ENCODE measurements around the gene FANCC.

FANCC gene

DNA sequence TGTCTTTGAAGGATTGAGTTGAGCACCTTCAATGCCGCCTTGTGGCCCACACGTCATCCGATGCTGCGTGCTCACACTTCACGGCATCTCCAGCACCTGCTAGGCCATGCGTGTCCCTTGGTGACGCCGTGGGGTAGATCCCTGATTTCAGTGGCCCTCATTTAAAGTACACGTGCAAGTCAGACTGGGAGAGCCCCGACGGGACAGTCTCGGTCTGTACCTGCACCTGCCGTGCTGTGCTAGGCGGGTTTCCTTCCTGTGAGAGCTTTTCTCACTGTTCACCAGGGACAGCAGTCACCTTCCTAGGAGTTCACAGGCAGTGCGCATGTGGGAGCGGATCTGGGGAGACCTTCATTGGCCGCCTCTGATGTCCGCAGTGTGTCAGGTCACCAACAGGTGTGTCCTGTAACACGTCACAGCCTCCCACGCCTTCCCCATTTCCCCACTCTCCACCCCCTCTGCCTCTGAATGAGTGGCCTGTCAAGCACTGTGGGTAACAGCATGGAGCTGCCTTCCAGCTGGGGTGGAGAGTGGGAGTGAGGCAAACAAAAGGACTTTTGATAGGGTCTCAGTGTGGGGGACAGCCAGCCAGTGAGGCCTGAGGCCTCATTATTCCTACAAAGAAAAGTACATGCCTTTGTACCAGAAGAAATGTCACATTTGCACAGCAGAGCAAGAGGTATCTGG lies 236.4 kb downstream of the FANCC start:
- no peak for DNase-seq

DNA sequence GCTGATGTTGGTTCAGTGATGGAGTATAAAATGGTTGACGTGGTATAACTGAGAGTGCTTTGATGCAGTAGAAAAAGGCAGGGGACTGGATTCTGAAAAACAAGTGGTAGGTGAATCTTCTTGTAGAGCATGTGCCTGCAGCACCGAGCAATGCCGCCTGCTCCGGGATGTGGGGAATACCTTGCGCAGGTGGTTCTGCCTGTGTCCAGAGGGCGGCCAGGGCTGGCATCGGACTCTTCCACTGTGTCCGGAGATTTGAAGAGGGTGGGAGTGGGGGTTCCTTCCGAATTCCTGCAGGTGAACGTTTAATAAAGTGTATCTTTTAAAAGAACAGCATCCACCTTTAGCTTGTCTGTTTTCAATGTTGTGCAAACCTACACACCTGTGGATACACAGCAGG lies 238.0 kb downstream of the FANCC start:
- DNase-seq = no peak

DNA sequence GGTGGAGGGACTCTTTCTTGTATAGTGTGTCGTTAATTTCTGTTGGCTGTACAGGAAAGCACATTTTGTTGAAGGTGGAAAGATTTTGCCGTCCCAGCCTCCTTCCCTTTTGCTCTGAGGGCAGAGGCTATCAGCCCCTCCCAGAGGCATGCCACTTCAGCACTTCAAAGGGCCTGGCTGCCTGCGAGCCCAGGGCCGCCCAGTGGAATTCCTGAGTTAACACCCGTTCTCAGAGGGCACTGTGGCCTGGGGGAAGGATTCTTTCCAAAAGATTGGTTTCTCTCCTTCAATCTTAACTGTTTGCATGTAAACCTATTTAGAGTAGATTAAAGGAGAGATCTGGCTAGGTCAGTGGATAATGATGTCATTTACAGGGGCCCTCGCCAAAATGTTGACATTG lies 238.6 kb downstream of the FANCC start:
- no peak for DNase-seq

DNA sequence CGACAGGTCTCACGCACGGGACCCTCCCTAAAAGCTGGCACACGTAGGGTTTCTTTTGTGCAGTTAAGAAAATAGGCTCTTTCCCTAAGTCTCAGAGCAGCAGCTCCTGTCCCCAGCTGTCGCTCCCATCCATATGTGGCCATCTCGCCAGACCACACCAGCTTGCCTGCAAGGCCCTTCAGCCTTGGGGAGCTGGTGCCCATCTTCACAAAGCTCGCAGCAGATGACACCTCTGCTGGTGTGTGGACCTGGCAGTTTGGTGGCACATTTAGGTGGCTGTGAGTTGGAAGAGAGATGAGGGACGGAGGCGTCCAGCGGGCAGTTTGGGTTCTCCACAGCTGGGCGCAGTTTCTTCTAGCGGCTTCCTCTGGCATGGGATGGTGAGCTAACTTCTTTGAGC lies 239.0 kb downstream of the FANCC start:
- no peak for DNase-seq

DNA sequence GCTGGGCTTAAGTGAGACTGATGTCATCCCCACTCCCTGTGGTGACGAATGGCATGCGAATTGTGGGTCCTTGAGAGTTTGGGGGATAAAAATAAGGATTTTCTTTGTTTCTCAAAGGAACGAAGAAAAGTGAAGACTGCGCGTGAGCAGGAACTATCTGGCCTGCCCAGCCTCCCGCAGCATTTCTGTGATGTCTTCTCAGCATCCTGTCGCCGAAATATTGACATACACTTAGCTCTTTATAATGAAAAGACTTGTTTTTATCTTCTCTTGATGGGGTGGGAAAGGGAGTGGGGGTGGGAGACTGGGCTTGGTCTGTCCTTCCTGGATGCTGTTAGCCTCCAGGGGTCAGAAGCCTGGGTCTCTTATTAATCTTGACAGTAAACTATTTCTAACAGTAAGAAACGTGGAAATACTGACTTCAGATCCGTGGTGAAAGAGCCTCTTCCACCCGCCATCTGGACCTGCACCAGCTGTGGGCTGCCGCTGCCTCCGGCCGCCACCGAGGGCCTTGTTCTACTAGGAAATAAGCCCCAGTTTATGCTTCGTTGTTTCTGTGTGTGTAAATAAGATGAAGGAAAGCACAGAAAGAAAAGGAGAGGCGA lies 239.6 kb downstream of the FANCC start:
- no peak for DNase-seq

DNA sequence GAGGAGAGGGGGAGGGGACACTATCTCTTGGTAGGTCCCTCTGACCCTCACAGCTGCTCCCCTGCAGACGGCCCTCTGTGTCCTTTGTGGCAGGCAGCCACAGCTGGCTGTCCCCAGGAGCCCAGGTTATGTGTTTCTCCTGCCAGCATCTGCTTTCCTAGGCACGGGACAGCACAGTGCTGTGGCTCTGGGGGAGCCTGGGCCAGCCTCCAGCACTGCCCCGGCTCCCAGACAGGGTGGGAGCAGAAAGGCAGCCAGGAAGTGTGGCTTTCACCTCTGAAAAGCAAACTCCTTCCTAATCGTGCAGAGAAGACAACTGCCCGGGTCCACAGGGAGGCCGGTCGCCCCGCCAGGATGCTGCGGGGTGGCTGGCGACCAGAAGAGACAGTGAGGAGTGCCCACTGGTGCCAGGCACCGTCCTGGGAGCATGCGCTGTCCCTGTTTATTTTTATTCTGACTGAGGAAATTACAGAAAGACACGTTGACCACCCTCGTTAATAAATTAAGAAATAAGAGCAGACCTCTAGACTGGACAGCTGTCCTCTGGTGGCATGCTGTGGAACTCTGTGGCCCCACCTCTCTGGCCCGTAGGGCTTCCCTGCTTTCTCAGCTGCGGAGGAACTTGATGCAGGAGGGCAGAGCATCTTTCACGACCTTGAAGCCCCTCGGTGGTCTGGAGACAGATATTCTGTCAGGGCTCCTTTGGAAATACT lies 240.3 kb downstream of the FANCC start:
- DNase-seq = no peak

DNA sequence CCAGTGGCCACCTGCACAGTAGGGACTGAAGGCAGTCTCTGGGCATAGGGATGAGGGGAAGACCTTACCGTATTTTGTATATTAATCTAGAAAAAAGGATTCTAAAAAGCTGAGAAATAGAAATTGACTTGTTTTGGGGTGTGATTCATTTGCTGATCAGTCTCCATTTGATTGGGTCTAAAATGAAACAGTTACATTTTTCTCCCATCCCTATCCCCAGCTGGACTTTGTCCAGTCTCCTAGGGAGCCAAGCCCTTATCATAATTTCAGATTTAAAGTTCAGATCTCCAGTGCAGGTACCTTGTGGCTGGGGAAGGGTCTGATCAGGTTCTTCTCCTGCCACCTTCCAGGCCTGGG lies 240.8 kb downstream of the FANCC start:
- DNase-seq = no peak

DNA sequence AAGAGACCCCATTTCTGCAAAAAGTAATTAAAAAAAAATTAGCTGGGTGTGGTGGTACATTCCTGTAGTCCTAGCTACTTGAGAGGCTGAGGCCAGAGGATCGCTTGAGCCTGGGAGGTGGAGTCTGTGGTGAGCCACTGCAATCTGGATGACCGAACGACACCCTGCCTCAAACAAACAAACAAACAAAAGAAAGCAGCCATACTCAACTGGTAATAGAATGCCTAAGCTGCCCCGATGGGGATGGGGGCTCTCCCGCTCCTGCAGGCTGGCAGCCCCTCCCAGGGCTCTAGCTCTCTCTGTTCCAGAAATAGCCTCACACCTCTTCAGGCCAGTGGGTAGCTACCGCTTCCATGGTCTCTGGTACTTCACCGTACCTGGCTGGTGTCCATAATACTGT lies 241.8 kb downstream of the FANCC start:
- no peak for DNase-seq

DNA sequence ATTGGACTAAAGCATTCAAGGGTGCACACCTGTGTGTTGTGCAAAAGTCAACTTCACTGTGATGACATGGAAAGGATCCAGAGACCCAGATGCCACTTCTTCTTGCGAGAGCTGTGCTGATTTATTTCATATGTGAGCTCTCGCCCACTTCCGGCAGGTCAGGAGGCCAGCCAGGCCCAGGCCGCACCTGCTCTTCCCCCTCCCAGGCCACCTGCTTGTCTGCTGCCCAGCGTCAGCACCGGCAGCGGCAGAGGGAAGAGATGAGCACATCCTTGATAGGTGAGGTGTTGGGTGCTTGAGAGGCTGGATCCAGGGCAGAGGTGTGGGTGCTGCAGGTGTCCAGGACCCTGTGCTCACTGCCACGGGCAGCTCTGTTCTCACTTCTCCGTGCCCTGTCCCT lies 242.9 kb downstream of the FANCC start:
- no peak for DNase-seq

DNA sequence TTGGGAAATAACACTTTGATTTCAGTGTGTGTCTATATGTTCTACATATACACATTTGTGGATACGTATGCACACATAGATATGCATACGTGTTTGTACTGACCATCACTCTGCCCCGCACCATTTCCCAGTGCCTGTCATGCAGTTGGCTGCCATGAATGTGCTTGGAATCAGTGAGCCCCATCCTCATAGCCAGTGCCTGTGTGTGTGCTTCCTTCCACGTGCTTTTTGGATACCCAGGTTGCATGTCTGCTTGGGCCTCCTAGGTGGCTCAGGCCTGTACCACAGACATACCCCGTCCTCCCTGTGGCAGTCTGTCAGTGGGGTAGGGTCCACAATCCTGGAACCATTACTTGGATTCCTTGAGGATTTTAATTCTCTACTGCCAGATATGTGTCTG lies 243.6 kb downstream of the FANCC start:
- no peak for DNase-seq

DNA sequence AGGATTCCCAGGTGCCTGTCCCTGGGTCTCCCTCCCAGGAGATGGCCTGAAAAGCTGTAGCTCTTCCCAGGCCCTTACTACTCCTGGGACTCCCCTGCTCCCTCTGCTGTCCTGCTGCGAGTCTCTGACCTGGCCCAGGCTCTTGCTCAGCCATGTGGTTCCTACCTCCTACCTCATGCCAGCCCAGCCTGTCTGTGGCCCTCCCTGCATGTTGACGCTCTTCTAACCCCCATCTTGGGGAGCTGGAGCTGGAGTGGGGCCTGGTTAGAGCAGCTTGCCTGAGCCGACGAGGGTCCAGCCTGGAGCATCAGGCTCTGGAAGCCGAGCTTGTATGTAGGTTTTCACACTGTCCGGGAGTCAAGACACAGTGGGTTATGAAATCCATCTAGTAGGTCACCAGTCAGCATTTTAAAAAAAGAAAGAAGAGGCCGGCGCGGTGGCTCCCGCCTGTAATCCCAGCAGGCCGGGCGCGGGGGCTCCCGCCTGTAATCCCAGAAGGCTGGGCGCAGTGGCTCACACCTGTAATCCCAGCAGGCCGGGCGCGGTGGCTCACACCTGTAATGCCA lies 244.4 kb downstream of the FANCC start:
- no peak for DNase-seq

DNA sequence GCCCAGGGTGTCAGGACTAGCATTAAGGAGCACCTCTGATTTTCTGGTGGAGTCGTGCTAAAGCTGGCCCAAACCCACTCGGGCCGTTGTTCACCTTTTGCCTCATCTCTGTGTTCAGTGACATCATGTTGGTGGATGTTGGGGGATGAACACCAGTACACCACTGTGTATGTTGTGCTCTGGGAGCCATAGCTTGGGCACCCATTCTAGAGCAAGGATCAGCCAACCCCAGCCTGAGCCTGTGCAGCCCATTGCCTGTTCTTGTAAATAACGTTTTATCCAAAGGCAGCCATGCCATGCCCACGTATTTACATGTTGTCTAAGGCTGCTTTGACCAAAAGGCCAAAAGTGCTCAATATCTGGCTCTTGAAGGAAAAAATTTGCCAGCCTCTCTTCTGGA lies 245.6 kb downstream of the FANCC start:
- no peak for DNase-seq

DNA sequence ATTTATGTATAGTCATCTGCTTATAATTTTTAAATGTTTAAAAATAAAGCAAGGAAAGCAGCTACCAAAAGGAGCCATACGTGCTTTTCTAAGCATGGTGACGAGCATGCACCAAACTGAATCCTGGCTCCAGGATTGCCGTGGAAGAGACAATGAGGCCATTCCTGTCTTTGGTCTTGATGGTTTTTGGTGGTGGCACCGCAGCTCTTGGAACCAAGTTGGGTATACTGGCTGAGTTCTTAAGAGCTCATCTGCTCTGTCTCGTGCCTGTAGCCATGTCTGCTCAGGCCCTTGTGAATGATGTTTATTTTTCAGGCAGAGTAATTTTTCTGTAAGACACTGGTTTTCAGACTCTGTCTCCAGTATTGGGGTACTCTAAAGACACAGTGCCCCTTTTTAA lies 246.1 kb downstream of the FANCC start:
- DNase-seq = no peak

DNA sequence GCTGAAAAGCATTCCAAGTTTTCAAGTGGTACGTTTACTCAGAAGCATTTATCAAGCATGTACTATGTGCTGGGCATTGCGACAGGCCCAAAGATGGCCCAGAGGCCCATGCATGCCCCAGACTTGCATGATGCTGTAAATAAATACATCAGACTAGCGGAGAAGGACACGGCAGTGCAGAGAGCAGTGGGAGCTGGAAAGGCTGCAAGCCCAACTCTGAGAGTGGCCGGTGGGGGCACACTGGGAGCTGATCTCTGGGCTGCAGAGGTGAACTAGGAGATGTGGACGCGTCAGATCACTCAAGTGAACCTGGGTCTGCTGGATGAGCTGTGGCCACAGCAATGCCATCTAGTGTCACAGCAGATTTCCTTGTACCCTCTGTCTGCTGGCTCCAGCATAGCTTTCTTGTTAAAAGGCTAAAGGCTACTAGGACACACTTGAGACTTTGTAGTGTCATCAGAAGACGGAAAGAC lies 246.9 kb downstream of the FANCC start:
- DNase-seq = no peak

DNA sequence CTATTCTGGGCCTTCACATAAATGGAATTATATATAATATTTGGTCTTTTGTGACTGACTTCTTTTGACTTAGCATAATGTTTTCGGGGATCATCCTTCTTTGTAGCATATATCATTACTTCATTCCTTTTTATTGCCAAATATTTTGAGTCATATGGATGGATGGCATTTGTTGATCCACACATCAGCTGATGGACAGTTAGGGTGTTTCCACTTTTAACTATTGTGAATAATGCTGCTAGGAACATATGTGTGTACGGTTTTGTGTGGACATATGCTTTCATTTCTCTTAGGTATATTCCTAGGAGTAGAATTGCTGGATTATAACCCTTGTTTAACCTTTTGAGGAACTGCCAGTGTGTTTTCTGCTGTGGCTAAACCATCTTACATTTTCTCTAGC lies 249.6 kb downstream of the FANCC start:
- no peak for DNase-seq

DNA sequence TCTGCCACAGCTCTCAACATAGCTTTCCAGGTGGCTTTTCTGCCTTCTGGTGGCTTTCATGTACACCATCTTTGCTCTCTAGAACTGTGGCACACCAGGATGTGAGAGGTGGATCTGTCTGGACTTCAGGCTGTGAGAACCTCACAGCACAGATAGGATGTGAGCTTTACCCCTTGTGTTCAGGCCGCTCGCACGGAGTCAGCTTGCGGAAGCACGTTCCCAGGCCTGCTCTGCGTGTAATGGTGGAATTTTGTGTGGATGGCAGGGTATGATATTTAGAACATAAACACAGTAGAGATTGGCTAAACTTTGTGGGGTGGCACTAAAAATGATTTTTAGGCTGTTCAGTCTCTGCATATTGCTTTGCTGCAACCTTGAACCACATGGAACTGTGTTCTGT lies 250.5 kb downstream of the FANCC start:
- DNase-seq = no peak

DNA sequence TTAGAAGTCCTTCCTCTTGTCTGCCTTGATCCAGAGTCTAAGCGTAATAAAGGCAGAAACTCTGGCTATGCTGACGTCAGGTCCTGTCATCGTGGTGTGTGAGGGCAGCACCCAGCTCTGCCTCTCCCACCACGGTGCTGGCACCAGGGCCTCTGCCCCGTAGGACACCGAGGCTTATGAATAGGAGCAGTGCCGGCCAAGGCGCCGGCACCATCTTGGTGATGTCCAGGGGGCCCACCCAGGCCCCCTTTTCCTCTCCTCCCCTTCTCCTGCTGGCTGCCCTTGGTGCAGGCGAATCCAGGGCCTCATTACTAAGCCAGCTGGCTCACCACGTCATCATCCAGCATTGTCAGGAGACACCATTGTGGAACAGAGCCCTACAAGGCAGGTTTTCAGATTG lies 252.3 kb downstream of the FANCC start:
- DNase-seq = no peak

DNA sequence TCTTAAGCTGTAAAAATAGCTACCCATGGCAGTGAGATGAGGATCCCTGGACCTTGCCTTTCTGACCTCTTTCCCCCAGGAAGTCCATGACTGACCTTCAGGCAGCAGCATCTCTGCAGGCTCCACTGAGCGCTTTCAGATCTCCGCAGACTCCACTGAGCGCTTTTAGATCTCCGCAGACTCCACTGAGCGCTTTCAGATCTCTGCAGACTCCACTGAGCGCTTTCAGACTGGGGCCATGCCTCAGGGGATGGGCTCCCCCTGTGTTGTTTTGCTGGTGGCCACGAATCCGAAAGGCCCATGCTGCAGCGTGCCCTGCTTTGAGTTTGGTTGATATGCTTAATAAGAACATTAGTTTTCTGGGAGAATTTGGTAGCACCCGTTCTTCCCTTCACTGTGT lies 254.2 kb downstream of the FANCC start:
- no peak for DNase-seq

DNA sequence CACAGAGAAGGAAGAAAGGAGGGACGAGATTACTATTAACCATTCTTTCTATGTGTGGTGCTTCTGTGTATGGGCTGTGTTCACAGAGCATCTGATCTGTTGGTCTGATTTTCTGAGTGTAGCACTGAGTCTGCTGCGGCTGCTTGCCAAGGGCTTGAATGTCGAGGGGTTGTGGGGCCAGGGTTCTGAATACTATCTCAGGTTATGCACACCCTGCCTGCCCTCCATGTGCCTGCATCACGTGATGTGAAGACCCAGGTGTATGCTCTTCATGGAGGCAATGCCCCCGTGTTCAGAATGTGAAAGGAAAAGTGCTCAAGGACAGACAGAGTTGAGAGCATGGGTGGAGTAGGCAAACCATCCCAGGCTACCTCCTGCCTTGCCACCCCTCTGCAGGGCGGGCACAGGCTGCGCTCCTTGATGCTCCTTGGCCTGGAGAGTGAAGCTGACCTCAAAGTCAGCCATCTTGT lies 254.9 kb downstream of the FANCC start:
- DNase-seq = no peak

DNA sequence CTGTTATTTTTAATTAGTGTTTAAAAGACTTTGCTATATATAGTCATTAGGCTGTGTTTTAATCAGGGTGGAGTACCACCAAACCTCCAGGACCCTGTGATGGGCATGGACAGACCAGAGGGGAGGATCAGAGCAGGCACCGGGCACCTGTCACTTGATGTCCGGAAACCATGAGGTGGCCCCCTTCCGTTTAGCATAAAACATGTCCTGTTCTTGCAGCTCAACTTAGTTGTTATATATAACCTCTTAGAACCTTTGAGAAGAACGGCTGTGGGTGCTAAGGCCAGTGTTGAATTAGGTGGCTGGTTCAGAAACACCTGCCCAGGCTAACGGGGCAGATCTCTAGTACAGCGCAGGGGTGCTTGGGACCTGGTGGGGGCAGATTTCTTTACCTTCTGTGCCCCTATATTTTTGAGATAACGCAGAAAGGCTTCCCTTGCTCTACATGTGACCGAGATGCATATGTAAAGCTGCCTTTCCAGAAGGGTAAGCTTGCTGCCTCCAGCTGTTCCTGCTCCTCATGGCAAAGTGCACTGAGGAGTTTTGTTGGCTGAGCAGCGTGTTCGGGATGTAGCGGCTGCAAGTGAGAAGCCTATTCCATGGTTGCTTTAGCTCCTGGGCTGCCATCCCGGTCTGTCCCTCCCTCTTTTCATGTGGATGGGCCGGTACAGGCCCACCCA lies 255.5 kb downstream of the FANCC start:
- DNase-seq = no peak

DNA sequence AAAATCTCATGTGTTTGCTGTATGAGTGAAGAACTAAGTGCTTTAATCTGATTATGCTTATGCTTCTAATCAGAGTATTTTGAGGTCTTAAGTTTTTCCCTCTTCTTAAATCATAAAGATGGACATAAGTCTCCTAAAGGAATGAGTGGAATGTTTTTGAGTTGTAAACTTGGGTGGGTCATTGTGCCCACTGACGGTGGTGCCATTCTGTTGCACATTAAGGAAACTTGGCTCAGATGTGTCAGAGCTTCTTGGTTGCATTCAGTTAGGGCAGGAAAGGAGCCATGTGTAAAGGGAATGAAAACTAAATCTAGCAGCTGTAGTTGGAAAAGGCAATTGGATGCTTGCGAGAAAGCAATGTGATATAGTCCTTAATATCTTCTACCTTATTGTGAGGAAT lies 256.6 kb downstream of the FANCC start:
- no peak for DNase-seq

DNA sequence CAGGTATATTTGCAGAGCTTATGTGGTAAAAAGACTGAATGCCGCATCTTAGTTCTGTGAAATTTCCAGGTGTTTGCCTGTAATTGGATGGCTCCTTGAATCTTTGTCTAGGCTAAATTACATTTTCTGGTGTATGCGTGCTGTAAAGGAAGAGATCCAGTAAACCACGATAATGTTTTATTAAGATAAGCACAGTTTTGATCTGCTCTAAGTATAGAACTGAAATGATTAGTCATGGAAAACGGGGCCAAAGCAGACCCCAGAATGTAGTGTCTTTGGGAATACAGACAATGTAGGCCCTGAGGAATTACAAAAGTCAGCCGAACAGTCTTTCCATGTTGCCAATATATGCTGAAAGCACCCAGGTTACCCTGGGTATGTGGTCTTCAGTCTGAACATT lies 257.3 kb downstream of the FANCC start:
- no peak for DNase-seq

DNA sequence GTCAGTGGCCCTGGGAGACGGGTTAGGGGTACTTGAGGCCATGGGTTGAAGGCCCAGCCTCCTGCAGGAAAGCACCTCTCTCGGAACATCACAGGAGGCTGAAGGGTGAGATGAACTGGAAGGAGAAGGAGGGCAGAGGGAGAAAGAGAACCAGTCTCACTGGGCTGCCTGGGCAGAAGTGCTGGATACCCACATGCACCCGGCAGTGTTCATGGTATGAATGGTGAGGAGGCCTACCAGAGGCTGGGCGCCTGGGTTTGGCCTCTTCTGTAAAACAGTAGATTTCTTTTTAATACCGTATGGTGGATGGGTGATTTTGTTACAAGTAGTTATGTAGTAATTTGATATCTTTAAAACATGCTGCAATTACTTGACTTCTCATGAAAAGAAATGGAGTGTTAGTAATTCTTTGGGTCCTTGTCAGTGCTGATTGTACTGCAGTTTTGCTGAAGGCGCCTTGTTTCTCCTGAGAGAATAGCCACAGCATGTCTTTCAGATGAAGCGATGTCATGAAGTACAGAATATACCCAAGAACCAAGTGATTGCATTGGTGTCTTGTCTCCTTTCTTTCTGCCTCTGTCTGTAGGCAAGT lies 258.6 kb downstream of the FANCC start:
- no peak for DNase-seq
